RPMI8226 (cell line): ENCODE measurements around the gene SMIM24.
A peak's percentile ranks its signal among the peaks of the same experiment; 100 is the strongest.
"Not testable (repeated sequence)": the region's sequence is repeated elsewhere in the genome, so short reads cannot be mapped to it uniquely, and the experiment has no call there.

Experiments used
- DNase-seq: peaks from one replicate; pipeline ENCODE4 v3.0.0-alpha.2; 2015

The SMIM24 gene

GRCh38 chr19:3513229-3514140 is 33.2 kb upstream of the SMIM24 start:
- no peak for DNase-seq

- DNase-seq = no peak
Observed at GRCh38 chr19:3512562-3513228, 32.4 kb upstream of the SMIM24 start.

GRCh38 chr19:3511506-3512251 is 31.4 kb upstream of the SMIM24 start:
- no peak for DNase-seq

GRCh38 chr19:3510727-3511126 is 30.4 kb upstream of the SMIM24 start:
- DNase-seq = no peak

- DNase-seq = no peak
Observed at GRCh38 chr19:3509566-3509989, 29.3 kb upstream of the SMIM24 start.

- DNase-seq = no peak
Observed at GRCh38 chr19:3508771-3509535, 28.6 kb upstream of the SMIM24 start.

- DNase-seq = not testable (repeated sequence)
Observed at GRCh38 chr19:3508121-3508661, 27.9 kb upstream of the SMIM24 start.

GRCh38 chr19:3507371-3508120 is 27.2 kb upstream of the SMIM24 start:
- no peak for DNase-seq

- peak; percentile 24 for DNase-seq
Observed at GRCh38 chr19:3506384-3507340, 26.3 kb upstream of the SMIM24 start.

- DNase-seq = peak; percentile 99
Observed at GRCh38 chr19:3505598-3506383, 25.5 kb upstream of the SMIM24 start, which contains the start of gene FZR1. Gene FZR1, plus strand, starts transcription at chr19:3506311. Its CDS starts 16,679 bp downstream, at chr19:3522990.

- DNase-seq = no peak
Observed at GRCh38 chr19:3504735-3505134, 24.4 kb upstream of the SMIM24 start.

- DNase-seq = peak; percentile 25
Observed at GRCh38 chr19:3503036-3503572, 22.8 kb upstream of the SMIM24 start.

GRCh38 chr19:3501780-3502179 is 21.5 kb upstream of the SMIM24 start:
- no peak for DNase-seq

GRCh38 chr19:3500429-3501101 is 20.2 kb upstream of the SMIM24 start, which contains the start of gene DOHH:
Gene DOHH, minus strand, starts transcription at chr19:3500674. Its CDS starts 3,860 bp downstream, at chr19:3496814.
- DNase-seq = peak; percentile 97

GRCh38 chr19:3499738-3500428 is 19.6 kb upstream of the SMIM24 start:
- DNase-seq = no peak

- no peak for DNase-seq
Observed at GRCh38 chr19:3497757-3498520, 17.6 kb upstream of the SMIM24 start.
